ENCODE data around the gene CARD9.

Gene CARD9

GRCh38 chr9:136336156-136336870 is 37.2 kb downstream of the CARD9 start:
- in situ Hi-C loops (cut with HindIII; ENCODE audit: low pct_unique_long_range_greater_than_20kb, low sequenced_read_pairs) = no loop called here
- no peak for DNase-seq (ENCODE audit: low read depth in 1 of 2, low spot score in 1 of 2)
- TF ChIP-seq JUND (IDR thresholded peaks at IDR 0.05; ENCODE audit: low read depth) = no peak

GRCh38 chr9:136335296-136336155 is 37.9 kb downstream of the CARD9 start:
- TF ChIP-seq JUND (IDR thresholded peaks at IDR 0.05; ENCODE audit: low read depth) = no peak
- DNase-seq (ENCODE audit: low read depth in 1 of 2, low spot score in 1 of 2) = no peak
- in situ Hi-C loops (cut with HindIII; ENCODE audit: low pct_unique_long_range_greater_than_20kb, low sequenced_read_pairs) = no loop called here

- in situ Hi-C loops (cut with HindIII; ENCODE audit: low pct_unique_long_range_greater_than_20kb, low sequenced_read_pairs) = no loop called here
- DNase-seq (ENCODE audit: low read depth in 1 of 2, low spot score in 1 of 2) = no peak
These were observed 38.9 kb downstream of the CARD9 start for GRCh38 chr9:136334541-136334940.

GRCh38 chr9:136333486-136333885 is 40.0 kb downstream of the CARD9 start:
- in situ Hi-C loops (cut with HindIII; ENCODE audit: low pct_unique_long_range_greater_than_20kb, low sequenced_read_pairs) = no loop called here
- no peak for TF ChIP-seq JUND (IDR thresholded peaks at IDR 0.05; ENCODE audit: low read depth)
- no peak for DNase-seq (ENCODE audit: low read depth in 1 of 2, low spot score in 1 of 2)

More at GRCh38 chr9:136334541-136334940, 38.9 kb downstream of the CARD9 start:
- TF ChIP-seq JUND (IDR thresholded peaks at IDR 0.05; ENCODE audit: low read depth) = no peak

GRCh38 chr9:136333045-136333444 is 40.4 kb downstream of the CARD9 start:
- DNase-seq (ENCODE audit: low read depth in 1 of 2, low spot score in 1 of 2) = no peak
- in situ Hi-C loops (cut with HindIII; ENCODE audit: low pct_unique_long_range_greater_than_20kb, low sequenced_read_pairs) = no loop called here
- TF ChIP-seq JUND (IDR thresholded peaks at IDR 0.05; ENCODE audit: low read depth) = no peak

GRCh38 chr9:136332482-136332983 is 40.9 kb downstream of the CARD9 start:
- in situ Hi-C loops (cut with HindIII; ENCODE audit: low pct_unique_long_range_greater_than_20kb, low sequenced_read_pairs) = no loop called here
- TF ChIP-seq JUND (IDR thresholded peaks at IDR 0.05; ENCODE audit: low read depth) = no peak
- no peak for DNase-seq (ENCODE audit: low read depth in 1 of 2, low spot score in 1 of 2)

- in situ Hi-C loops (cut with HindIII; ENCODE audit: low pct_unique_long_range_greater_than_20kb, low sequenced_read_pairs) = no loop called here
- TF ChIP-seq JUND (IDR thresholded peaks at IDR 0.05; ENCODE audit: low read depth) = no peak
- no peak for DNase-seq (ENCODE audit: low read depth in 1 of 2, low spot score in 1 of 2)
These were observed 41.6 kb downstream of the CARD9 start for GRCh38 chr9:136331556-136332481.

GRCh38 chr9:136331030-136331429 is 42.4 kb downstream of the CARD9 start:
- in situ Hi-C loops (cut with HindIII; ENCODE audit: low pct_unique_long_range_greater_than_20kb, low sequenced_read_pairs) = no loop called here
- TF ChIP-seq JUND (IDR thresholded peaks at IDR 0.05; ENCODE audit: low read depth) = no peak

GRCh38 chr9:136330406-136330990 is 43.0 kb downstream of the CARD9 start:
- no peak for TF ChIP-seq JUND (IDR thresholded peaks at IDR 0.05; ENCODE audit: low read depth)
- in situ Hi-C loops (cut with HindIII; ENCODE audit: low pct_unique_long_range_greater_than_20kb, low sequenced_read_pairs) = no loop called here

More at GRCh38 chr9:136331030-136331429, 42.4 kb downstream of the CARD9 start:
- DNase-seq (ENCODE audit: low read depth in 1 of 2, low spot score in 1 of 2) = no peak

GRCh38 chr9:136329636-136330405 is 43.6 kb downstream of the CARD9 start:
- TF ChIP-seq JUND (IDR thresholded peaks at IDR 0.05; ENCODE audit: low read depth) = no peak
- in situ Hi-C loops (cut with HindIII; ENCODE audit: low pct_unique_long_range_greater_than_20kb, low sequenced_read_pairs) = no loop called here
- no peak for DNase-seq (ENCODE audit: low read depth in 1 of 2, low spot score in 1 of 2)

More at GRCh38 chr9:136330406-136330990, 43.0 kb downstream of the CARD9 start:
- DNase-seq (ENCODE audit: low read depth in 1 of 2, low spot score in 1 of 2) = no peak

- in situ Hi-C loops (cut with HindIII; ENCODE audit: low pct_unique_long_range_greater_than_20kb, low sequenced_read_pairs) = no loop called here
- DNase-seq (ENCODE audit: low read depth in 1 of 2, low spot score in 1 of 2) = no peak
- no peak for TF ChIP-seq JUND (IDR thresholded peaks at IDR 0.05; ENCODE audit: low read depth)
These were observed 44.2 kb downstream of the CARD9 start for GRCh38 chr9:136329211-136329627.

All from T47D (cell line).